HPDE6-E6E7 (cell line): ENCODE data around the gene PPP6R3.

Experiments used
- DNase-seq: peaks from one replicate; pipeline ENCODE4 v3.0.0; 2011; ENCODE audit warnings: missing footprints; ENCODE audit errors: extremely low spot score

PPP6R3 gene

GRCh38 chr11:68650801-68651200 is 190.2 kb downstream of the PPP6R3 start:
- no peak for DNase-seq

- no peak for DNase-seq
Observed at GRCh38 chr11:68651208-68651984, 190.8 kb downstream of the PPP6R3 start.

- no peak for DNase-seq
Observed at GRCh38 chr11:68651985-68652682, 191.6 kb downstream of the PPP6R3 start.

- DNase-seq: no peak
Observed at GRCh38 chr11:68652683-68653156, 192.2 kb downstream of the PPP6R3 start.

- DNase-seq: no peak
Observed at GRCh38 chr11:68653486-68654430, 193.2 kb downstream of the PPP6R3 start.

GRCh38 chr11:68654978-68655377 is 194.4 kb downstream of the PPP6R3 start:
- no peak for DNase-seq

GRCh38 chr11:68655406-68655805 is 194.9 kb downstream of the PPP6R3 start:
- DNase-seq: no peak

- DNase-seq: no peak
Observed at GRCh38 chr11:68655806-68656205, 195.3 kb downstream of the PPP6R3 start.

- DNase-seq: no peak
Observed at GRCh38 chr11:68657021-68657780, 196.6 kb downstream of the PPP6R3 start.

GRCh38 chr11:68658097-68658496 is 197.5 kb downstream of the PPP6R3 start:
- DNase-seq: no peak

GRCh38 chr11:68658661-68659060 is 198.1 kb downstream of the PPP6R3 start:
- no peak for DNase-seq

GRCh38 chr11:68659158-68659921 is 198.8 kb downstream of the PPP6R3 start:
- peak; percentile 41 for DNase-seq

- no peak for DNase-seq
Observed at GRCh38 chr11:68660066-68660810, 199.7 kb downstream of the PPP6R3 start.

- no peak for DNase-seq
Observed at GRCh38 chr11:68661014-68661413, 200.5 kb downstream of the PPP6R3 start.

- no peak for DNase-seq
Observed at GRCh38 chr11:68661697-68662603, 201.4 kb downstream of the PPP6R3 start.

- no peak for DNase-seq
Observed at GRCh38 chr11:68663482-68664010, 203.0 kb downstream of the PPP6R3 start.

GRCh38 chr11:68664141-68664540 is 203.6 kb downstream of the PPP6R3 start:
- DNase-seq: no peak

GRCh38 chr11:68664906-68665305 is 204.4 kb downstream of the PPP6R3 start:
- no peak for DNase-seq
